K562 (cell line): ENCODE measurements around the gene CNGA3. TPM values are rescaled to one million over a fixed set of nuclear protein-coding genes. Genes with fewer than 3 reads are reported as not detected.
A peak's percentile ranks its signal among the peaks of the same experiment; 100 is the strongest.

Source experiments
- ARID2 ChIP-seq: fragments of 450-650 bp; IDR thresholded peaks from 2 replicates; pipeline ENCODE4 v1.6.1; 2017; ENCODE audit warnings: antibody characterized with exemption, mild to moderate bottlenecking
- GTF2E2 ChIP-seq: fragments of 200-800 bp; sonication (Bioruptor generic); IDR thresholded peaks from 2 replicates; pipeline ENCODE4 v1.6.1; 2016; ENCODE audit warnings: missing genetic modification characterization, missing compliant biosample characterization
- KLF16 ChIP-seq: IDR thresholded peaks from 2 replicates; pipeline ENCODE4 v1.6.1; 2016; ENCODE audit warnings: antibody characterized with exemption
- PHF21A ChIP-seq: fragments of 450-650 bp; IDR thresholded peaks from 2 replicates; pipeline ENCODE4 v1.6.1; 2017; ENCODE audit warnings: low read depth, borderline replicate concordance
- RBBP5 ChIP-seq: fragments of 200-600 bp; sonication (generic); IDR thresholded peaks from 2 replicates; pipeline ENCODE4 v1.6.1; 2012; ENCODE audit warnings: borderline replicate concordance, mild to moderate bottlenecking, low read length, control low read depth, inconsistent platforms; ENCODE audit not compliant: insufficient read depth, poor library complexity, severe bottlenecking
- USF1 ChIP-seq: sonication (generic); formaldehyde crosslinking; IDR thresholded peaks from 2 replicates; pipeline ENCODE4 v1.9.0; 2022; ENCODE audit warnings: mild to moderate bottlenecking, missing genetic modification reagents
- ZBTB9 ChIP-seq: fragments of 450-650 bp; formaldehyde crosslinking; IDR thresholded peaks from 2 replicates; pipeline ENCODE4 v1.4.0; 2020; ENCODE audit warnings: mild to moderate bottlenecking, moderate library complexity
- ZEB2 ChIP-seq: fragments of 450-650 bp; IDR thresholded peaks from 2 replicates; pipeline ENCODE4 v1.6.1; 2016
- ZNF584 ChIP-seq: fragments of 200-800 bp; sonication (Bioruptor generic); IDR thresholded peaks from 2 replicates; pipeline ENCODE4 v1.6.1; 2016; ENCODE audit warnings: low read depth, mild to moderate bottlenecking, missing genetic modification characterization, missing compliant biosample characterization
- ZNF830 ChIP-seq: fragments of 250-450 bp; sonication (Bioruptor Pico); IDR thresholded peaks from 2 replicates; pipeline ENCODE4 v1.5.0; 2021; ENCODE audit warnings: mild to moderate bottlenecking
- polyA plus RNA-seq, 8 experiments: library from polyadenylated mRNA; depleted of rRNA in 4 of 8; stranded (reverse) in 5 of 8; unstranded in 3 of 8; fragments of >200 nt; fragmentation: Nextera tagmentation in 2 of 8; fragmentation: Illumina TruSeq in 1 of 8; extraction: Ambion mirVana in 2 of 8; extraction: Trizol in 1 of 8; gene quantifications; 2 replicates each; pipeline versions ENCODE4 v1.2.1 to v1.2.3, GENCODE V29; 2011 to 2014; ENCODE audit warnings: inconsistent platforms in 1 of 8, missing spikeins in 1 of 8
- total RNA-seq, 7 experiments: library from RNA; depleted of rRNA in 6 of 7; stranded (reverse); fragments of >200 nt in 6 of 7; fragmentation: Illumina TruSeq in 2 of 7; extraction: Trizol in 2 of 7; gene quantifications; 2 replicates each; pipeline versions ENCODE4 v1.2.1 to v1.2.3, GENCODE V29; 2011 to 2021; ENCODE audit warnings: low replicate concordance in 1 of 7
- TF ChIP-seq, protein P1 (sequence below): fragments of 450-650 bp; IDR thresholded peaks from 2 replicates; pipeline ENCODE4 v1.6.1; 2016; ENCODE audit warnings: mild to moderate bottlenecking, moderate library complexity
- TF ChIP-seq, protein P2 (sequence below): fragments of 200-400 bp; formaldehyde crosslinking; IDR thresholded peaks from 2 replicates; pipeline ENCODE4 v1.6.1; 2017; ENCODE audit warnings: mild to moderate bottlenecking, low read depth, low read length, moderate library complexity

The CNGA3 gene
- total and polyA plus RNA-seq, 9 of the 15 experiments (the other 6 are each of a cell fraction or from before 2014, with no cell fraction given), result not detected

GRCh38 chr2:98385050-98385699 is 38.9 kb downstream of the CNGA3 start (continued):
- TF ChIP-seq RBBP5 (no peak), ZBTB9 (no peak), KLF16 (peak; percentile 62; the same call in 1 of the 2 replicates), ZNF584 (CRISPR knock-in tag) (no peak), PHF21A (no peak), GTF2E2 (tag) (no peak), ARID2 (peak; percentile 56; the same call in 1 of the 2 replicates), ZEB2 (no peak), USF1 (CRISPR knock-in tag) (no peak), ZNF830 (CRISPR knock-in tag) (no peak)
- TF ChIP-seq, protein P1, sequence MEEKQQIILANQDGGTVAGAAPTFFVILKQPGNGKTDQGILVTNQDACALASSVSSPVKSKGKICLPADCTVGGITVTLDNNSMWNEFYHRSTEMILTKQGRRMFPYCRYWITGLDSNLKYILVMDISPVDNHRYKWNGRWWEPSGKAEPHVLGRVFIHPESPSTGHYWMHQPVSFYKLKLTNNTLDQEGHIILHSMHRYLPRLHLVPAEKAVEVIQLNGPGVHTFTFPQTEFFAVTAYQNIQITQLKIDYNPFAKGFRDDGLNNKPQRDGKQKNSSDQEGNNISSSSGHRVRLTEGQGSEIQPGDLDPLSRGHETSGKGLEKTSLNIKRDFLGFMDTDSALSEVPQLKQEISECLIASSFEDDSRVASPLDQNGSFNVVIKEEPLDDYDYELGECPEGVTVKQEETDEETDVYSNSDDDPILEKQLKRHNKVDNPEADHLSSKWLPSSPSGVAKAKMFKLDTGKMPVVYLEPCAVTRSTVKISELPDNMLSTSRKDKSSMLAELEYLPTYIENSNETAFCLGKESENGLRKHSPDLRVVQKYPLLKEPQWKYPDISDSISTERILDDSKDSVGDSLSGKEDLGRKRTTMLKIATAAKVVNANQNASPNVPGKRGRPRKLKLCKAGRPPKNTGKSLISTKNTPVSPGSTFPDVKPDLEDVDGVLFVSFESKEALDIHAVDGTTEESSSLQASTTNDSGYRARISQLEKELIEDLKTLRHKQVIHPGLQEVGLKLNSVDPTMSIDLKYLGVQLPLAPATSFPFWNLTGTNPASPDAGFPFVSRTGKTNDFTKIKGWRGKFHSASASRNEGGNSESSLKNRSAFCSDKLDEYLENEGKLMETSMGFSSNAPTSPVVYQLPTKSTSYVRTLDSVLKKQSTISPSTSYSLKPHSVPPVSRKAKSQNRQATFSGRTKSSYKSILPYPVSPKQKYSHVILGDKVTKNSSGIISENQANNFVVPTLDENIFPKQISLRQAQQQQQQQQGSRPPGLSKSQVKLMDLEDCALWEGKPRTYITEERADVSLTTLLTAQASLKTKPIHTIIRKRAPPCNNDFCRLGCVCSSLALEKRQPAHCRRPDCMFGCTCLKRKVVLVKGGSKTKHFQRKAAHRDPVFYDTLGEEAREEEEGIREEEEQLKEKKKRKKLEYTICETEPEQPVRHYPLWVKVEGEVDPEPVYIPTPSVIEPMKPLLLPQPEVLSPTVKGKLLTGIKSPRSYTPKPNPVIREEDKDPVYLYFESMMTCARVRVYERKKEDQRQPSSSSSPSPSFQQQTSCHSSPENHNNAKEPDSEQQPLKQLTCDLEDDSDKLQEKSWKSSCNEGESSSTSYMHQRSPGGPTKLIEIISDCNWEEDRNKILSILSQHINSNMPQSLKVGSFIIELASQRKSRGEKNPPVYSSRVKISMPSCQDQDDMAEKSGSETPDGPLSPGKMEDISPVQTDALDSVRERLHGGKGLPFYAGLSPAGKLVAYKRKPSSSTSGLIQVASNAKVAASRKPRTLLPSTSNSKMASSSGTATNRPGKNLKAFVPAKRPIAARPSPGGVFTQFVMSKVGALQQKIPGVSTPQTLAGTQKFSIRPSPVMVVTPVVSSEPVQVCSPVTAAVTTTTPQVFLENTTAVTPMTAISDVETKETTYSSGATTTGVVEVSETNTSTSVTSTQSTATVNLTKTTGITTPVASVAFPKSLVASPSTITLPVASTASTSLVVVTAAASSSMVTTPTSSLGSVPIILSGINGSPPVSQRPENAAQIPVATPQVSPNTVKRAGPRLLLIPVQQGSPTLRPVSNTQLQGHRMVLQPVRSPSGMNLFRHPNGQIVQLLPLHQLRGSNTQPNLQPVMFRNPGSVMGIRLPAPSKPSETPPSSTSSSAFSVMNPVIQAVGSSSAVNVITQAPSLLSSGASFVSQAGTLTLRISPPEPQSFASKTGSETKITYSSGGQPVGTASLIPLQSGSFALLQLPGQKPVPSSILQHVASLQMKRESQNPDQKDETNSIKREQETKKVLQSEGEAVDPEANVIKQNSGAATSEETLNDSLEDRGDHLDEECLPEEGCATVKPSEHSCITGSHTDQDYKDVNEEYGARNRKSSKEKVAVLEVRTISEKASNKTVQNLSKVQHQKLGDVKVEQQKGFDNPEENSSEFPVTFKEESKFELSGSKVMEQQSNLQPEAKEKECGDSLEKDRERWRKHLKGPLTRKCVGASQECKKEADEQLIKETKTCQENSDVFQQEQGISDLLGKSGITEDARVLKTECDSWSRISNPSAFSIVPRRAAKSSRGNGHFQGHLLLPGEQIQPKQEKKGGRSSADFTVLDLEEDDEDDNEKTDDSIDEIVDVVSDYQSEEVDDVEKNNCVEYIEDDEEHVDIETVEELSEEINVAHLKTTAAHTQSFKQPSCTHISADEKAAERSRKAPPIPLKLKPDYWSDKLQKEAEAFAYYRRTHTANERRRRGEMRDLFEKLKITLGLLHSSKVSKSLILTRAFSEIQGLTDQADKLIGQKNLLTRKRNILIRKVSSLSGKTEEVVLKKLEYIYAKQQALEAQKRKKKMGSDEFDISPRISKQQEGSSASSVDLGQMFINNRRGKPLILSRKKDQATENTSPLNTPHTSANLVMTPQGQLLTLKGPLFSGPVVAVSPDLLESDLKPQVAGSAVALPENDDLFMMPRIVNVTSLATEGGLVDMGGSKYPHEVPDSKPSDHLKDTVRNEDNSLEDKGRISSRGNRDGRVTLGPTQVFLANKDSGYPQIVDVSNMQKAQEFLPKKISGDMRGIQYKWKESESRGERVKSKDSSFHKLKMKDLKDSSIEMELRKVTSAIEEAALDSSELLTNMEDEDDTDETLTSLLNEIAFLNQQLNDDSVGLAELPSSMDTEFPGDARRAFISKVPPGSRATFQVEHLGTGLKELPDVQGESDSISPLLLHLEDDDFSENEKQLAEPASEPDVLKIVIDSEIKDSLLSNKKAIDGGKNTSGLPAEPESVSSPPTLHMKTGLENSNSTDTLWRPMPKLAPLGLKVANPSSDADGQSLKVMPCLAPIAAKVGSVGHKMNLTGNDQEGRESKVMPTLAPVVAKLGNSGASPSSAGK, result no peak
- TF ChIP-seq, protein P2, sequence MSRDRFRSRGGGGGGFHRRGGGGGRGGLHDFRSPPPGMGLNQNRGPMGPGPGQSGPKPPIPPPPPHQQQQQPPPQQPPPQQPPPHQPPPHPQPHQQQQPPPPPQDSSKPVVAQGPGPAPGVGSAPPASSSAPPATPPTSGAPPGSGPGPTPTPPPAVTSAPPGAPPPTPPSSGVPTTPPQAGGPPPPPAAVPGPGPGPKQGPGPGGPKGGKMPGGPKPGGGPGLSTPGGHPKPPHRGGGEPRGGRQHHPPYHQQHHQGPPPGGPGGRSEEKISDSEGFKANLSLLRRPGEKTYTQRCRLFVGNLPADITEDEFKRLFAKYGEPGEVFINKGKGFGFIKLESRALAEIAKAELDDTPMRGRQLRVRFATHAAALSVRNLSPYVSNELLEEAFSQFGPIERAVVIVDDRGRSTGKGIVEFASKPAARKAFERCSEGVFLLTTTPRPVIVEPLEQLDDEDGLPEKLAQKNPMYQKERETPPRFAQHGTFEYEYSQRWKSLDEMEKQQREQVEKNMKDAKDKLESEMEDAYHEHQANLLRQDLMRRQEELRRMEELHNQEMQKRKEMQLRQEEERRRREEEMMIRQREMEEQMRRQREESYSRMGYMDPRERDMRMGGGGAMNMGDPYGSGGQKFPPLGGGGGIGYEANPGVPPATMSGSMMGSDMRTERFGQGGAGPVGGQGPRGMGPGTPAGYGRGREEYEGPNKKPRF, result no peak
